ENCODE results near the gene MPLKIP. TPM values are rescaled to one million over a fixed set of nuclear protein-coding genes. Genes with fewer than 3 reads are reported as not detected.
"Not testable (repeated sequence)": the region's sequence is repeated elsewhere in the genome, so short reads cannot be mapped to it uniquely, and the experiment has no call there.

MPLKIP gene
- total RNA-seq, 2 donors from 2014 or later, result 20.2 to 24.1 TPM

DNA sequence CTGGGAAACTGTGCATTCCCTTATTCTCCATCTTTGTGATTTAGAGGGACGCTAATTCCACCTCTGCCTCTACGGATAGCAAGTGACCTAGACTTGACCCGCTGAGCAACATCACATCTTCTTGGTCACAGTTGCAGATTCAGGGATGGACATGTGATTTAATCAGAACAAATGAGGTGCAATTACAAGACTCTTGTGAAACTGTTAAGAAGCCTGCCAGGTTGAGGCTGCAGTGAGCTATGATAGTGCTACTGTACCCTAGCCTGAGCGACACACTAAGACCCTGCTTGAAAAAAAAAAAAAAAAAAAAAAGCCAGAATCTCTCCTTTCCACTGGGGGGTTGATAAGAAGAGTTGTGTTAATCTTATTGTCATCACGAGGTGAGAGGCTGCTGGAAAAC is 14.4 kb downstream of the MPLKIP start:
- no peaks in the 10 kb centered on the region for H3K36me3 ChIP-seq
- no peak overlapping the region for H3K4me3 ChIP-seq
- TF ChIP-seq, protein P1, sequence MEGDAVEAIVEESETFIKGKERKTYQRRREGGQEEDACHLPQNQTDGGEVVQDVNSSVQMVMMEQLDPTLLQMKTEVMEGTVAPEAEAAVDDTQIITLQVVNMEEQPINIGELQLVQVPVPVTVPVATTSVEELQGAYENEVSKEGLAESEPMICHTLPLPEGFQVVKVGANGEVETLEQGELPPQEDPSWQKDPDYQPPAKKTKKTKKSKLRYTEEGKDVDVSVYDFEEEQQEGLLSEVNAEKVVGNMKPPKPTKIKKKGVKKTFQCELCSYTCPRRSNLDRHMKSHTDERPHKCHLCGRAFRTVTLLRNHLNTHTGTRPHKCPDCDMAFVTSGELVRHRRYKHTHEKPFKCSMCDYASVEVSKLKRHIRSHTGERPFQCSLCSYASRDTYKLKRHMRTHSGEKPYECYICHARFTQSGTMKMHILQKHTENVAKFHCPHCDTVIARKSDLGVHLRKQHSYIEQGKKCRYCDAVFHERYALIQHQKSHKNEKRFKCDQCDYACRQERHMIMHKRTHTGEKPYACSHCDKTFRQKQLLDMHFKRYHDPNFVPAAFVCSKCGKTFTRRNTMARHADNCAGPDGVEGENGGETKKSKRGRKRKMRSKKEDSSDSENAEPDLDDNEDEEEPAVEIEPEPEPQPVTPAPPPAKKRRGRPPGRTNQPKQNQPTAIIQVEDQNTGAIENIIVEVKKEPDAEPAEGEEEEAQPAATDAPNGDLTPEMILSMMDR (IDR thresholded peaks at IDR 0.05), result no peak
- H3K27ac ChIP-seq, result no peak overlapping the region
- DNase-seq (ENCODE audit: low spot score) (no peak), ATAC-seq (ENCODE audit: insufficient number of reproducible peaks, low FRiP score, low read depth) (no peak)
- H3K4me1 ChIP-seq (ENCODE audit: control insufficient read depth in 1 of 2, low read depth in 2 of 2), result no peaks in the 10 kb centered on the region
- H3K9me3 ChIP-seq, result no peaks in the 10 kb centered on the region
- H3K27me3 ChIP-seq (replicated peaks; ENCODE audit: insufficient read depth), result no peaks in the 10 kb centered on the region

DNA sequence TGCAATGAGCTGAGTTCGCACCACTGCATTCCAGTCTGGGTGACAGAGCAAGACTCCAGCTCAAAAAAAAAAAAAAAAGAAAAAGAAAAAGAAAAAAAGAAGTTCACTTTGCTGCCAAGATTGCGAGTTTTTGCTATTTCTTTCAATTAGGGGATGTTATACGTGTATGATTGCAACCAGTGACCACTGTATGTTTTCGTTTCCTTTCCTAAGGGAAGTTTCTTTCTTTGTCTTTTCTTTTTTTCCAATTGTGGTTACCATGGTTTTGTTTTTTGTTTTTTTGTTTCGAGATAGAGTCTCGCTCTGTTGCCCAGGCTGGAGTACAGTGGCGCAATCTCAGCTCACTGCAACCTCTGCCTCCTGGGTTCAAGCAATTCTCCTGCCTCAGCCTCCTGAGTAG is 16.2 kb downstream of the MPLKIP start:
- not testable (repeated sequence) for H3K27ac ChIP-seq; H3K36me3 ChIP-seq; H3K9me3 ChIP-seq; ATAC-seq (ENCODE audit: insufficient number of reproducible peaks, low FRiP score, low read depth); H3K4me1 ChIP-seq (ENCODE audit: control insufficient read depth in 1 of 2, low read depth in 2 of 2); H3K4me3 ChIP-seq; DNase-seq (ENCODE audit: low spot score); H3K27me3 ChIP-seq (replicated peaks; ENCODE audit: insufficient read depth)

DNA sequence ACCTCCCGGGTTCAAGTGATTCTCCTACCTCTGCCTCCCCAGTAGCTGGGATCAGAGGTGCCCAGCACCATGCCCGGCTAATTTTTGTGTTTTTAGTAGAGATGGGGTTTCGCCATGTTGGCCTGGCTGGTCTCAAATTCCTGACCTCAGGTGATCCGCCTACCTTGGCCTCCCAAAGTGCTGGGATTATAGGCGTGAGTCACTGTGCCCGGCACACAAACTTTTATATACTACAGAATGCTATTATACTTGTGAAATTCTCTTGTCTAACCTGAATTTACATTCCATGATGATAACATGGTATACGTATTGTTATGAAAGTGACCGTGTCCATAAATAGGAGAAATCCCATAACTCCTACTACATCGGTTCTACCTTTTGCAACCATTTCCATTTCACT is 17.2 kb downstream of the MPLKIP start:
- not testable (repeated sequence) for DNase-seq (ENCODE audit: low spot score); H3K4me1 ChIP-seq (ENCODE audit: control insufficient read depth in 1 of 2, low read depth in 2 of 2); H3K9me3 ChIP-seq; H3K36me3 ChIP-seq; ATAC-seq (ENCODE audit: insufficient number of reproducible peaks, low FRiP score, low read depth); H3K27me3 ChIP-seq (replicated peaks; ENCODE audit: insufficient read depth); H3K4me3 ChIP-seq; H3K27ac ChIP-seq

DNA sequence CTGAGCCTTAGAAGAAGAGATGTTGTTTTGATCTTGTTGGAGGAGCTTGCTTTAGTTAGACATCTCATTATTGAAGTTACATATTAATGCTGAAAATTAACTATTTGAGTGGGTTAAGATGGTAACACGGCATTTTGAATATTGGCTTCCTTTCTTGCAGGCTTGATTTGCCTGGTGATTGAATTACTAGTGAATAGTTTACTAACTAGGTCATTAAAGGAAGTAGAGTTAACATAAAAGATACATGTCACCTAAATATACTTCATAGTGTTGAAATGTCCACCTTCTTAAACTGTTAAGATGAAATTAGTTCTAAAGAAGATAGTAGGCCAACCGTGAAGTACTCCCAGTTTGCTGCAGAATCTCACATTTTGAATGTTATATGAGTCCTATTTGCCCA is 18.5 kb downstream of the MPLKIP start:
- Histone ChIP-seq H3K4me1 (ENCODE audit: control insufficient read depth in 1 of 2, low read depth in 2 of 2) (no peaks in the 10 kb centered on the region), H3K4me3 (no peak overlapping the region), H3K36me3 (no peaks in the 10 kb centered on the region), H3K9me3 (no peaks in the 10 kb centered on the region), H3K27me3 (replicated peaks; ENCODE audit: insufficient read depth) (no peaks in the 10 kb centered on the region), H3K27ac (no peak overlapping the region)
- TF ChIP-seq, protein P1 (IDR thresholded peaks at IDR 0.05), result no peak
- DNase-seq (ENCODE audit: low spot score) (no peak), ATAC-seq (ENCODE audit: insufficient number of reproducible peaks, low FRiP score, low read depth) (no peak)

DNA sequence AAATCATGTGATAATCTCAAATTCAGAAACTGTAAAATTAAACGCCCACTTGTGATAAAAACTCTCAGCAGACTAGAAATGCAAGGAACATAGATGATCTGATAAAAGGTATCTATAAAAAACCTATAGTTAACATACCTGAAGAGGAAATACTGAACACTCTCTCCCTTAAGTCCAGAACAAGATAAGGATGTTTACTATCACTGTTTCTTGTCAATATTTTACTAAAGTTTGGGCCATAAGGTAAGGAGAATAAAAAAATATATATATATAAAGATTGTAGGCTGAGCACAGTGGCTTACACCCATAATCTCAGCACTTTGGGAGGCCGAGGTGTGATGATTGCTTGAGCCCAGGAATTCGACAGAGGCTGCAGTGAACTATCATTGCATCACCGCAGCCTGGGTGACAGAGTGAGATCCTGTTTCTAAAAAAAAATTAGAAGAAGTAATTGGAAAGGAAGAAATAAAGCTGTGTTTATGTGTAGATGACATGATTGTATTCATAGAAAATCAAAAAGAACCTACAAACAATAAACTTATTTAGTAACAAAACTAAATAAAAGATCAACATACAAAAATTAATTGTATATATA is 28.4 kb downstream of the MPLKIP start:
- Histone ChIP-seq H3K27ac (no peak overlapping the region), H3K36me3 (no peaks in the 10 kb centered on the region), H3K4me3 (no peak overlapping the region), H3K27me3 (replicated peaks; ENCODE audit: insufficient read depth) (no peaks in the 10 kb centered on the region), H3K4me1 (ENCODE audit: control insufficient read depth in 1 of 2, low read depth in 2 of 2) (peaks cover 0 to 8% of the 10 kb centered on the region in 2 donors), H3K9me3 (no peaks in the 10 kb centered on the region)
- TF ChIP-seq, protein P1 (IDR thresholded peaks at IDR 0.05), result no peak
- no peak for DNase-seq (ENCODE audit: low spot score)
- no peak for ATAC-seq (ENCODE audit: insufficient number of reproducible peaks, low FRiP score, low read depth)

DNA sequence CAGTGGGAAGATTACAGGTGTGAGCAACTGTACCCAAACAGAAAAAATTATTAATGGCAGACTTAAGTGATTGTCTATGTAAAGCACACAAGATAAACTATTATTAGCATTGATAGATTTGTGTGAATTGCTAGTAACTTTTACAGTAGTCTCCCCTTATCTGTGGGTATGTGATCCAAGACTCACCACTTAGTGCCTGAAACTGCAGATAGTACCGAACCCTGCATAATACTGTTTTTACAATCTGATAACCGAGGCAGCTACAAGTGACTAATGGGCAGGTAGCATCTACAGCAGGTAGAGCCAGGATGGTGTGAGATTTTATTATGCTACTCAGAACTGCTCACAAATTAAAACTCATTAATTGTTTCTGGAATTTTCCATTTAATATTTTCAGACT is 31.5 kb downstream of the MPLKIP start:
- H3K27me3 ChIP-seq (replicated peaks; ENCODE audit: insufficient read depth), result no peaks in the 10 kb centered on the region

More for the DNA sequence above, 31.5 kb downstream of the MPLKIP start:
- ATAC-seq (ENCODE audit: insufficient number of reproducible peaks, low FRiP score, low read depth) (no peak), DNase-seq (ENCODE audit: low spot score) (no peak)
- Histone ChIP-seq H3K27ac (no peak overlapping the region), H3K4me1 (ENCODE audit: control insufficient read depth in 1 of 2, low read depth in 2 of 2) (peaks cover 6 to 15% of the 10 kb centered on the region in 2 donors), H3K36me3 (peaks cover 3% of the 10 kb centered on the region), H3K4me3 (no peak overlapping the region), H3K9me3 (no peaks in the 10 kb centered on the region)
- TF ChIP-seq, protein P1 (IDR thresholded peaks at IDR 0.05), result no peak
